ENCODE data around the gene NTNG2. TPM values are rescaled to one million over a fixed set of nuclear protein-coding genes. Genes with fewer than 3 reads are reported as not detected.

NTNG2 gene
- total and polyA plus RNA-seq, 2 of the 13 experiments (the other 11 are each of a cell fraction or from before 2014, with no cell fraction given) = 0.02 to 0.36 TPM

GRCh38 chr9:132114102-132114707 is 47.7 kb upstream of the NTNG2 start (continued):
- TF ChIP-seq HNF1A (IDR thresholded peaks at IDR 0.05; ENCODE audit: low read depth) (no peak), HNF1A (CRISPR knock-in tag; IDR thresholded peaks at IDR 0.05; ENCODE audit: borderline replicate concordance) (no peak), RFXANK (CRISPR knock-in tag; IDR thresholded peaks at IDR 0.05) (peak; percentile 90; the same call in 1 of the 2 replicates), THAP8 (CRISPR knock-in tag; IDR thresholded peaks at IDR 0.05; ENCODE audit: borderline replicate concordance) (no peak), ZNF746 (CRISPR knock-in tag; IDR thresholded peaks at IDR 0.05) (peak; percentile 79; the same call in 1 of the 2 replicates), AHDC1 (CRISPR knock-in tag; IDR thresholded peaks at IDR 0.05; ENCODE audit: borderline replicate concordance) (peak; percentile 71; the same call in 1 of the 2 replicates), ZNF550 (CRISPR knock-in tag; IDR thresholded peaks at IDR 0.05; ENCODE audit: borderline replicate concordance) (0 out of 2 replicates have a peak, but pooled peaks have one; percentile 57), TBX3 (IDR thresholded peaks at IDR 0.05; ENCODE audit: borderline replicate concordance) (no peak), ZNF710 (CRISPR knock-in tag; IDR thresholded peaks at IDR 0.05; ENCODE audit: borderline replicate concordance) (peak; percentile 71; the same call in 1 of the 2 replicates), ZBTB7A (CRISPR knock-in tag; IDR thresholded peaks at IDR 0.05) (peak; percentile 86), PRMT3 (CRISPR knock-in tag; IDR thresholded peaks at IDR 0.05; ENCODE audit: borderline replicate concordance, low read depth) (peak; percentile 82; the same call in 1 of the 2 replicates), FOXO4 (CRISPR knock-in tag; conservative IDR thresholded peaks at IDR 0.05) (peak; percentile 95; the same call in 1 of the 2 replicates)

Data from HepG2 (cell line).